OCI-LY1 (cell line): ENCODE results near the gene GP1BB.

Experiments
- H2AFZ ChIP-seq: fragments of 200-600 bp; sonication (generic), shearing (Covaris generic); 2 replicates; pipeline ENCODE4 v1.6.0; 2014; ENCODE audit warnings: antibody characterized with exemption, mild to moderate bottlenecking, low read length
- H3F3A ChIP-seq: fragments of 200-600 bp; sonication (generic), shearing (Covaris generic); 2 replicates; pipeline ENCODE4 v1.6.0; 2014; ENCODE audit warnings: mild to moderate bottlenecking, antibody characterized with exemption, low read length, moderate library complexity; ENCODE audit not compliant: insufficient read depth
- H3K27ac ChIP-seq: fragments of 200-600 bp; sonication (generic); 2 replicates; pipeline ENCODE4 v1.5.1; 2014; ENCODE audit warnings: low read length, mixed run types, mild to moderate bottlenecking, low read depth; ENCODE audit not compliant: poor library complexity, severe bottlenecking
- H3K27me3 ChIP-seq: fragments of 200-600 bp; sonication (generic); 2 replicates; pipeline ENCODE4 v1.6.0; 2014; ENCODE audit warnings: antibody characterized with exemption, mild to moderate bottlenecking, low read length, moderate library complexity; ENCODE audit not compliant: insufficient read depth
- H3K36me3 ChIP-seq: fragments of 200-600 bp; sonication (generic); 2 replicates; pipeline ENCODE4 v1.6.1; 2014; ENCODE audit warnings: mild to moderate bottlenecking, antibody characterized with exemption, low read length, moderate library complexity, mixed read lengths; ENCODE audit not compliant: insufficient read depth
- H3K4me1 ChIP-seq: fragments of 200-600 bp; sonication (generic); 2 replicates; pipeline ENCODE4 v1.5.1; 2014; ENCODE audit warnings: mild to moderate bottlenecking, low read length, moderate library complexity; ENCODE audit not compliant: insufficient read depth, severe bottlenecking
- H3K4me2 ChIP-seq: fragments of 200-600 bp; sonication (generic), shearing (Covaris generic); 2 replicates; pipeline ENCODE4 v1.6.1; 2014; ENCODE audit warnings: low read length
- H3K4me3 ChIP-seq: fragments of 200-600 bp; sonication (generic); 2 replicates; pipeline ENCODE4 v1.5.1; 2014; ENCODE audit warnings: low read length, low read depth, mild to moderate bottlenecking, mixed read lengths; ENCODE audit not compliant: poor library complexity, severe bottlenecking
- H3K79me2 ChIP-seq: fragments of 200-600 bp; shearing (Covaris generic); 2 replicates; pipeline ENCODE4 v1.6.1; 2016; ENCODE audit warnings: mixed run types, low read length, mixed read lengths; ENCODE audit not compliant: insufficient read depth
- H3K9ac ChIP-seq: fragments of 200-600 bp; sonication (generic), shearing (Covaris generic); 2 replicates; pipeline ENCODE4 v1.6.1; 2014; ENCODE audit warnings: mild to moderate bottlenecking, low read length, mixed read lengths
- H3K9me2 ChIP-seq: fragments of 200-600 bp; sonication (generic), shearing (Covaris generic); 2 replicates; pipeline ENCODE4 v1.6.1; 2014; ENCODE audit warnings: low read depth, mild to moderate bottlenecking, low read length, mixed read lengths
- H3K9me3 ChIP-seq: fragments of 200-600 bp; shearing (Covaris generic); 2 replicates; pipeline ENCODE4 v1.6.1; 2014; ENCODE audit warnings: low read length, mixed read lengths
- H4K20me1 ChIP-seq: fragments of 200-600 bp; sonication (generic), shearing (Covaris generic); 2 replicates; pipeline ENCODE4 v1.6.0; 2016; ENCODE audit warnings: mild to moderate bottlenecking, low read length; ENCODE audit not compliant: insufficient read depth
- EZH2 ChIP-seq: fragments of 200-600 bp; sonication (generic), shearing (Covaris generic); IDR thresholded peaks from 2 replicates; pipeline ENCODE4 v1.8.0; 2017; ENCODE audit warnings: borderline replicate concordance, mixed run types, mild to moderate bottlenecking, antibody characterized with exemption, low read length, moderate library complexity, mixed read lengths
- TF ChIP-seq, protein P1 (sequence below): fragments of 200-600 bp; sonication (generic), shearing (Covaris generic); IDR thresholded peaks from 2 replicates; pipeline ENCODE4 v1.5.1; 2017; ENCODE audit warnings: mild to moderate bottlenecking, antibody characterized with exemption, low read length, moderate library complexity, mixed read lengths

GP1BB gene

DNA sequence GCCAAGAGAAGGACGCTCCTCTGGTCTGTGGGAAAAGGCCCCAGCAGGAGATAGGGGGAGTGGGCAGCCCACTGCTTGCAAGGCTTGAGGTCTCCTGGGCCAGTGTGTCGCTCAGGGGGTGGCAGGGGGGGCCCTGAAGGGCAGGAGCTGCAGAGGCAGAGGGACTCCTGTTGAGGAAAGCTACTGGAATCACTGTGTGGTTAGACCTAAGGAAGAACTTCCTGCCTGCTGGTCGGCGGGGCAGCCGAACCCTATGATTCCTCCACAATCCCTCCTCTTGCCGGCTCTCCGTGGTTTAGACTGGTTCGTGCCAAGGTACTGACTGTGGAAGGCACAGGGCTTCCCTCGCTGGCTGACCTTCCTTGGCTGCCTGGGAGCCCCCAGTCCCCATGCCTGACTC is 6.2 kb downstream of the GP1BB start:
- H3K4me1 ChIP-seq, result no peaks in the 10 kb centered on the region
- no peak overlapping the region for H3K27ac ChIP-seq
- no peak overlapping the region for H3K4me2 ChIP-seq
- no peak for TF ChIP-seq EZH2
- TF ChIP-seq, protein P1, sequence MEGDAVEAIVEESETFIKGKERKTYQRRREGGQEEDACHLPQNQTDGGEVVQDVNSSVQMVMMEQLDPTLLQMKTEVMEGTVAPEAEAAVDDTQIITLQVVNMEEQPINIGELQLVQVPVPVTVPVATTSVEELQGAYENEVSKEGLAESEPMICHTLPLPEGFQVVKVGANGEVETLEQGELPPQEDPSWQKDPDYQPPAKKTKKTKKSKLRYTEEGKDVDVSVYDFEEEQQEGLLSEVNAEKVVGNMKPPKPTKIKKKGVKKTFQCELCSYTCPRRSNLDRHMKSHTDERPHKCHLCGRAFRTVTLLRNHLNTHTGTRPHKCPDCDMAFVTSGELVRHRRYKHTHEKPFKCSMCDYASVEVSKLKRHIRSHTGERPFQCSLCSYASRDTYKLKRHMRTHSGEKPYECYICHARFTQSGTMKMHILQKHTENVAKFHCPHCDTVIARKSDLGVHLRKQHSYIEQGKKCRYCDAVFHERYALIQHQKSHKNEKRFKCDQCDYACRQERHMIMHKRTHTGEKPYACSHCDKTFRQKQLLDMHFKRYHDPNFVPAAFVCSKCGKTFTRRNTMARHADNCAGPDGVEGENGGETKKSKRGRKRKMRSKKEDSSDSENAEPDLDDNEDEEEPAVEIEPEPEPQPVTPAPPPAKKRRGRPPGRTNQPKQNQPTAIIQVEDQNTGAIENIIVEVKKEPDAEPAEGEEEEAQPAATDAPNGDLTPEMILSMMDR, result no peak
- no peaks in the 10 kb centered on the region for H3K9me2 ChIP-seq
- H3F3A ChIP-seq, result no peaks in the 10 kb centered on the region
- no peak overlapping the region for H3K9ac ChIP-seq
- H3K27me3 ChIP-seq, result peaks cover 14% of the 10 kb centered on the region; the same call in 1 of the 2 replicates
- H3K4me3 ChIP-seq, result no peak overlapping the region
- H3K36me3 ChIP-seq, result no peaks in the 10 kb centered on the region
- H4K20me1 ChIP-seq, result no peaks in the 10 kb centered on the region
- H3K9me3 ChIP-seq, result no peaks in the 10 kb centered on the region
- H3K79me2 ChIP-seq, result no peaks in the 10 kb centered on the region
- no peak overlapping the region for H2AFZ ChIP-seq

DNA sequence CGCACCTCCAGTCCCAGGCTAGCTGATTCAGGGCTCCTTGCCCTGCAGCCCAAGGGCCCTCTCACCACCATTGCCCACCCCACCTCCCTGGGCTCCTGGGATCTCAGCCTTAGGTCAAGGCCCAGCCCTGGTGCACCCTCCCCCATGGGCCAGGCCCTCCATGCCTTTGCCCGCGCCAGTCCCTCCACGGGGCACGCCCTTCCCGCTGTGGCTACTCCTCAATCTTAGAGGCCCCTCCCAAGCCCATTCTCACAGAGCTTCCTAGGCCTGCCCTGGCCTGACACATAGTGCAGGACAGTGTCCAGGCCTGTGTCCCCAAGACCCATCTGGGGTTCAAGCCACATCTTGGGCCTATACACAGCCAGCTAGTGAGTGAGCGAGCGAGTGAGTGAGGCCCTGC is 6.9 kb downstream of the GP1BB start:
- Histone ChIP-seq H3K27me3 (peaks cover 10% of the 10 kb centered on the region; the same call in 1 of the 2 replicates), H3K9me2 (no peaks in the 10 kb centered on the region), H2AFZ (no peak overlapping the region)

DNA sequence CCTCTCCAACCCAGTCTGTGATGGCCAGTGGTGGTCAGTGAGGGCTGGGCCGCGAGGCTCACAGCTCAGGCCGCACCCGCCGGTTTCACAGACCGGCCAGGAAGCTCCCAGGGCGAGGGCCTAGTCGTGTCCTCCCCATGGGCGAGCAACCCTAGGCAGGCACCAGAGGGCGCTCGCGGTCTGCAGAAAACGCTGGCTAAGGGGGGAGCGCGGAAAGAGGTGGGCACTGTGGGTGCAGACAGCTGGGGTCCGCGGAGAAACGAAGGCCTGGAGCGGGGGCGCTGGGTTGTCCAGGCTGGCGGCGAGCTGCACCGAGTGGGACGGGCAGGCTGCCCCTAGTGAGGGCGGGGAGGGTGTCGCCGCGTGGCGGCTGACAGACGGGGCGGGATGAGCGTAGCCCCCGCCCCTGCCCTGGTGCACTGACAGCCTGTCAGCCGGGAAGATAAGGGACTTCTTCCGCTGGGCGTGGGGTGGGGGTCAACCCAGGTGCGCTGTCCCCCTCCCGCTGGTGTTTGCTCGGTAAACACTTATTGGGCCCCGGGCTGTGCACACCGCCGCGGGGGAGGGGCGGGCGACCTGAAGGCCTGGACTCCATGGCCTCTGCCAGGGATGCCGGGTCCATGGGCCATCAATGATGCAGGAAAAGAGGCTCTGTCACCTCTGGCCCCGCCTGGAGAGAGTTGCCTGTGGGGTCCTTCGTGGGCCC is 7.5 kb downstream of the GP1BB start:
- Histone ChIP-seq H3K4me1 (no peaks in the 10 kb centered on the region), H3K4me2 (peak overlapping the region; percentile 59), H3F3A (no peaks in the 10 kb centered on the region), H3K9ac (no peak overlapping the region; the same call in 1 of the 2 replicates), H3K4me3 (peak overlapping the region; percentile 53), H3K27me3 (peaks cover 10% of the 10 kb centered on the region; the same call in 1 of the 2 replicates), H3K9me2 (no peaks in the 10 kb centered on the region), H4K20me1 (no peaks in the 10 kb centered on the region), H2AFZ (no peak overlapping the region), H3K36me3 (no peaks in the 10 kb centered on the region), H3K9me3 (no peaks in the 10 kb centered on the region), H3K79me2 (no peaks in the 10 kb centered on the region), H3K27ac (no peak overlapping the region)
- TF ChIP-seq, protein P1, result peak; percentile 97
- no peak for TF ChIP-seq EZH2

More for the DNA sequence above, 6.9 kb downstream of the GP1BB start:
- Histone ChIP-seq H3F3A (no peaks in the 10 kb centered on the region), H3K9me3 (no peaks in the 10 kb centered on the region), H3K79me2 (no peaks in the 10 kb centered on the region), H3K4me1 (no peaks in the 10 kb centered on the region), H3K36me3 (no peaks in the 10 kb centered on the region), H3K27ac (no peak overlapping the region), H3K4me2 (peak overlapping the region; percentile 59; the same call in 1 of the 2 replicates), H4K20me1 (no peaks in the 10 kb centered on the region), H3K4me3 (no peak overlapping the region), H3K9ac (no peak overlapping the region)
- TF ChIP-seq, protein P1, result no peak
- no peak for TF ChIP-seq EZH2
